ENCODE data around the gene CWF19L2.

Gene CWF19L2

DNA sequence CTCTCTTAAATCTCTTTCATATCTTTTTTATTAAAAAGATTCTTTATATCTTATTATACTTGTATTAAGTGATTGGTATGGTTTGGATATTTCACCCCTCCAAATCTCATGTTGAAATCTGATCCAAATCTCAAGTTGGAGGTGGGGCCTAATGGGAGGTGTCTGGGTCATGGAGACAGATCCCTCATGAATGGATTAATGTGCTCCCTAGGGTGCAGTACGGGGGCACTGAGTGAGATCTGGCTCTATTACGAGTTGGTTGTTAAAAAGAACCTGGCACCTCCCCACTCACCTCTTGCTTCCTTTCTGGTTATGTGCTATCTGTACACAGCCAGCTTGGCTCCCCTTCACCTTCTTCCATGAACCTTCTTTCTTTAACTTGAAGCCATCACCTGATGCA, 149.6 kb downstream of the CWF19L2 start:
- no peak for DNase-seq (ENCODE audit: insufficient read length, low spot score)
- TF ChIP-seq POLR2A (IDR thresholded peaks at IDR 0.05; ENCODE audit: low read depth, low read length): no peak
- FAIRE-seq: no peak

DNA sequence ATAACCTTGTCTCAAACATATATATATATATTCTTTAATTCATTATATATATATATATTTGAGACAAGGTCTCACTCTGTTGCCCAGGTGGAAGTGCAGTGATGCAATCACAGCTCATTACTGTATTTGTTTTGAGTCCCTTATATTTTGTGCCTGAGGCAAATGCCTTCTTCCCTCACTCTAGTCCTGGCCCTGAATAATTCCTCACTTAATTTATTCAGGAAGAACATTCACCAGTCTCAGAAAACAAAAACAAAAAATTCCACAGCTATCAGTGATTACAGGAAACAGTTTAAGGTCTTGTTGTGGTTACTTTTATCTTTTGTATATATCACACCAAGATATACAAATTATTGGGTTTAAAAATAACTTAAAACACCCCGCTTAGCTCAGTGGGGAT, 155.7 kb downstream of the CWF19L2 start:
- TF ChIP-seq POLR2A (IDR thresholded peaks at IDR 0.05; ENCODE audit: low read depth, low read length): no peak
- no peak for DNase-seq (ENCODE audit: insufficient read length, low spot score)
- FAIRE-seq: no peak

DNA sequence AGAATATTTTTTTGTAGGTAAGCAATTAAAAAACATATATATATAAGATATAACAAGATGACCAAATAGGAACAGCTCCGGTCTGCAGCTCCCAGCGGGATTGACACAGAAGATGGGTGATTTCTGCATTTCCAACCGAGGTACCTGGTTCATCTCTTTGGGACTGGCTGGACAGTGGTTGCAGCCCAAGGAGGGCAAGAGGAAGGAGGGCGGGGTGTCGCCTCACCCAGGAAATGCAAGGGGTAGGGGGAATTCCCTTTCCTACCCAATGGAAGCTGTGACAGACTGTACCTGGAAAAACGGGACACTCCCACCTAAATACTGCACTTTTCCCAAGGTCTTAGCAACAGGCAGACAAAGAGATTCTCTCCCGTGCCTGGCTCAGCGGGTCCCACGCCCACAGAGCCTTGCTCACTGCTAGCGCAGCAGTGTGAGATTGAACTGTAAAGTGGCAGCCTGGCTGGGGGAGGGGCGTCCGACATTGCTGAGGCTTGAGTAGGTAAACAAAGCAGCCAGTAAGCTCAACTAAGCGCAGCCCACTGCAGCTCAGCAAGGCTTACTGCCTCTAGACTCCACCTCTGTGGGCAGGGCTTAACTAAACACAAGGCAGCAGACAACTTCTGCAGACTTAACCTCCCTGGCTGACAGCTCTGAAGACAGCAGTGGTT, 163.8 kb downstream of the CWF19L2 start:
- FAIRE-seq: no peak
- DNase-seq (ENCODE audit: insufficient read length, low spot score): no peak
- no peak for TF ChIP-seq POLR2A (IDR thresholded peaks at IDR 0.05; ENCODE audit: low read depth, low read length)

DNA sequence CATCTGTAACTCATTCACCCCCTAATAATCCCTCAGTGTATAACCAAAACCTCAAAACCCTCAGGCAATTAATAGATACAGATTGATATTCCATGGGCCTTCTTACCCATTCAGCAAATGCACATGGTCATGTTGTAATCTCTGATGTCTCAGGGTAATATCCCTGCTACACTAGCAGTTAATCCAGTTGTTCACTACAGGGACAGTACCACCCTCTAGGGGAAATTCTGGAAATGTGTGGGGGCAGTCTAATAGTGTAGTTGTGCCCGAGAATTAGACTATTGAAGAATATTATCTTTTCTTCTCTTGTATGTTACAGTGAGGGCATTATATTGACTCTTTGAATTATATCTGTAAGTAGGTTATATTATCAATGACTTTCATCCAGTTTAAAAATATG, 175.4 kb downstream of the CWF19L2 start:
- no peak for FAIRE-seq
- no peak for DNase-seq (ENCODE audit: insufficient read length, low spot score)
- TF ChIP-seq POLR2A (IDR thresholded peaks at IDR 0.05; ENCODE audit: low read depth, low read length): no peak
